Endodermal cell (in vitro differentiated cells): ENCODE data around the gene EML4. TPM values are rescaled to one million over a fixed set of nuclear protein-coding genes. Genes with fewer than 3 reads are reported as not detected.

Experiments used
- DNase-seq: peaks from one replicate; pipeline ENCODE4 v3.0.0-alpha.2; 2017
- H3K27ac ChIP-seq: 2 replicates; pipeline ENCODE4 v1.5.1; 2013; ENCODE audit warnings: mild to moderate bottlenecking, low read depth, low read length, moderate library complexity
- H3K27me3 ChIP-seq: 2 replicates; pipeline ENCODE4 v1.6.1; 2013; ENCODE audit warnings: mild to moderate bottlenecking, low read length, moderate library complexity; ENCODE audit not compliant: insufficient read depth, control insufficient read depth, poor library complexity, severe bottlenecking
- H3K36me3 ChIP-seq: 2 replicates; pipeline ENCODE4 v1.7.0; 2013; ENCODE audit warnings: mild to moderate bottlenecking, low read length, moderate library complexity; ENCODE audit not compliant: control insufficient read depth, insufficient read depth
- H3K4me1 ChIP-seq: one replicate; pipeline ENCODE4 v1.7.0; 2013; ENCODE audit warnings: low read length; ENCODE audit not compliant: control insufficient read depth, insufficient read depth
- H3K4me3 ChIP-seq: 2 replicates; pipeline ENCODE4 v1.5.1; 2013; ENCODE audit warnings: mild to moderate bottlenecking, low read length, moderate library complexity
- H3K9ac ChIP-seq: 2 replicates; pipeline ENCODE4 v1.6.1; 2013; ENCODE audit warnings: mild to moderate bottlenecking, low read length, moderate library complexity; ENCODE audit not compliant: poor library complexity, severe bottlenecking; ENCODE audit errors: extremely low read depth
- H3K9me3 ChIP-seq: 2 replicates; pipeline ENCODE4 v1.6.1; 2013; ENCODE audit warnings: mild to moderate bottlenecking, low read length, moderate library complexity; ENCODE audit not compliant: control insufficient read depth
- H3K27ac Mint-ChIP-seq: 2 replicates; pipeline ENCODE4 v1.8.0; 2020; ENCODE audit warnings: mixed read lengths
- H3K27me3 Mint-ChIP-seq: 2 replicates; pipeline ENCODE4 v1.8.0; 2021; ENCODE audit warnings: mild to moderate bottlenecking, mixed read lengths; ENCODE audit not compliant: insufficient read depth
- H3K36me3 Mint-ChIP-seq: 2 replicates; pipeline ENCODE4 v1.8.0; 2020; ENCODE audit warnings: low read depth, mixed read lengths
- H3K4me1 Mint-ChIP-seq: 2 replicates; pipeline ENCODE4 v1.8.0; 2020; ENCODE audit warnings: mixed read lengths
- H3K4me3 Mint-ChIP-seq: 2 replicates; pipeline ENCODE4 v1.8.0; 2020; ENCODE audit warnings: mild to moderate bottlenecking, moderate library complexity, mixed read lengths
- H3K9me3 Mint-ChIP-seq: 2 replicates; pipeline ENCODE4 v1.8.0; 2020; ENCODE audit warnings: mild to moderate bottlenecking, mixed read lengths
- WGBS, 2 experiments: methylation state at CpG; one replicate each; pipeline versions ENCODE4 v1.1.5 to v1.1.7; 2013; ENCODE audit warnings: missing lambda C conversion rate in 2 of 2, mixed read lengths in 1 of 2; ENCODE audit not compliant: insufficient coverage in 1 of 2, insufficient read length in 1 of 2; 5-methylcytosine and 5-hydroxymethylcytosine counted together
- total RNA-seq, 2 donors: library from RNA; stranded (reverse); fragmentation: NEBNext Ultra II Directional in 1 of 2; extraction: Animal tissue kit (Norgen Biotek cat#: 25700) in 1 of 2; gene quantifications; 2 replicates in 1 of 2; 3 replicates in 1 of 2; pipeline ENCODE4 v1.2.1, GENCODE V29; 2021
- TF ChIP-seq, protein P1 (sequence below): fragments of 200-600 bp; sonication (generic); conservative IDR thresholded peaks from 2 replicates; pipeline ENCODE4 v1.5.0; 2021; ENCODE audit warnings: antibody characterized with exemption, mild to moderate bottlenecking

EML4 gene
- total RNA-seq, 2 donors from 2014 or later: 84.6 to 90.9 TPM

- H3K27ac Mint-ChIP-seq: no peak overlapping the region
- TF ChIP-seq, protein P1, sequence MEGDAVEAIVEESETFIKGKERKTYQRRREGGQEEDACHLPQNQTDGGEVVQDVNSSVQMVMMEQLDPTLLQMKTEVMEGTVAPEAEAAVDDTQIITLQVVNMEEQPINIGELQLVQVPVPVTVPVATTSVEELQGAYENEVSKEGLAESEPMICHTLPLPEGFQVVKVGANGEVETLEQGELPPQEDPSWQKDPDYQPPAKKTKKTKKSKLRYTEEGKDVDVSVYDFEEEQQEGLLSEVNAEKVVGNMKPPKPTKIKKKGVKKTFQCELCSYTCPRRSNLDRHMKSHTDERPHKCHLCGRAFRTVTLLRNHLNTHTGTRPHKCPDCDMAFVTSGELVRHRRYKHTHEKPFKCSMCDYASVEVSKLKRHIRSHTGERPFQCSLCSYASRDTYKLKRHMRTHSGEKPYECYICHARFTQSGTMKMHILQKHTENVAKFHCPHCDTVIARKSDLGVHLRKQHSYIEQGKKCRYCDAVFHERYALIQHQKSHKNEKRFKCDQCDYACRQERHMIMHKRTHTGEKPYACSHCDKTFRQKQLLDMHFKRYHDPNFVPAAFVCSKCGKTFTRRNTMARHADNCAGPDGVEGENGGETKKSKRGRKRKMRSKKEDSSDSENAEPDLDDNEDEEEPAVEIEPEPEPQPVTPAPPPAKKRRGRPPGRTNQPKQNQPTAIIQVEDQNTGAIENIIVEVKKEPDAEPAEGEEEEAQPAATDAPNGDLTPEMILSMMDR: no peak
- no peak overlapping the region for H3K27ac ChIP-seq
- peaks cover 2% of the 10 kb centered on the region for H3K4me1 ChIP-seq
- no peak overlapping the region for H3K4me3 Mint-ChIP-seq
- no peaks in the 10 kb centered on the region for H3K9me3 Mint-ChIP-seq
- no peaks in the 10 kb centered on the region for H3K27me3 Mint-ChIP-seq
- H3K36me3 Mint-ChIP-seq: no peaks in the 10 kb centered on the region
- no peaks in the 10 kb centered on the region for H3K36me3 ChIP-seq
- H3K27me3 ChIP-seq: no peaks in the 10 kb centered on the region
- peaks cover 12% of the 10 kb centered on the region for H3K4me1 Mint-ChIP-seq
- H3K9ac ChIP-seq: no peak overlapping the region
- H3K4me3 ChIP-seq: no peak overlapping the region
- DNase-seq: no peak
- no peaks in the 10 kb centered on the region for H3K9me3 ChIP-seq
Observed at GRCh38 chr2:42161444-42161843, 7.7 kb upstream of the EML4 start.

- Histone ChIP-seq H3K4me1 (no peaks in the 10 kb centered on the region), H3K9me3 (no peaks in the 10 kb centered on the region), H3K36me3 (no peaks in the 10 kb centered on the region), H3K27me3 (no peaks in the 10 kb centered on the region), H3K27ac (no peak overlapping the region), H3K9ac (no peak overlapping the region), H3K4me3 (no peak overlapping the region)
- no peaks in the 10 kb centered on the region for H3K9me3 Mint-ChIP-seq
- no peaks in the 10 kb centered on the region for H3K36me3 Mint-ChIP-seq
- DNase-seq: no peak
- H3K4me1 Mint-ChIP-seq: peaks cover 6% of the 10 kb centered on the region
- no peak overlapping the region for H3K27ac Mint-ChIP-seq
- TF ChIP-seq, protein P1: no peak
- WGBS, 2 experiments: 90 to 91% methylated on average over 8 of the region's 8 CpGs
- H3K27me3 Mint-ChIP-seq: no peaks in the 10 kb centered on the region
- no peak overlapping the region for H3K4me3 Mint-ChIP-seq
Observed at GRCh38 chr2:42163444-42164045, 5.6 kb upstream of the EML4 start.

DNA sequence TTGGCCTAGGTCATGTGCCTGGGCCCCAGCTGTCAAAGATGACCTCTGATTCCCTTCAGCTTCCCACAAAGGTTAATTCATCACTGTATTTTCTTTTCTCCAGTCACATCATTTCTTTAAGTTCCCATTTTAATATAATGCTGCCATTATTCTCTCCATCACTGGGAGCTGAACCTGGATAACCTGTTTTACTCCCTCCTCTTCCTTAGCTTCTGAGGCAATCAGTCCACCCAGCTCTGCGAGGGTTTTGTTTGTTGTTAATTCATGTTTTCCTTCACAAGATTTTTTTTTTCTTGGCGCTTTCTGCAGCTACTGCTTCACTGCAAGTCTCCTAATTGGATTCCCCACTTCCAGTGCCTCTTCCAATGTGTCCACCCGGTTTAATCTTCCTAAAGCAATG is 5.1 kb upstream of the EML4 start:
- no peak overlapping the region for H3K4me3 Mint-ChIP-seq
- no peaks in the 10 kb centered on the region for H3K9me3 Mint-ChIP-seq
- 89 to 94% methylated on average over 3 of the region's 3 CpGs for WGBS, 2 experiments
- no peaks in the 10 kb centered on the region for H3K36me3 Mint-ChIP-seq
- Histone ChIP-seq H3K36me3 (no peaks in the 10 kb centered on the region), H3K4me1 (no peaks in the 10 kb centered on the region), H3K4me3 (no peak overlapping the region), H3K27ac (no peak overlapping the region), H3K9me3 (no peaks in the 10 kb centered on the region), H3K9ac (no peak overlapping the region), H3K27me3 (no peaks in the 10 kb centered on the region)
- peaks cover 6% of the 10 kb centered on the region for H3K4me1 Mint-ChIP-seq
- TF ChIP-seq, protein P1: no peak
- DNase-seq: no peak
- H3K27me3 Mint-ChIP-seq: no peaks in the 10 kb centered on the region
- no peak overlapping the region for H3K27ac Mint-ChIP-seq
